ENCODE results near the gene TTLL10.

GRCh38 chr1:1178794-1179331 lies 5.2 kb downstream of the TTLL10 start:
- TF ChIP-seq POLR2A (IDR thresholded peaks at IDR 0.05): no peak
- no peak for TF ChIP-seq CTCF (IDR thresholded peaks at IDR 0.05)

Data from esophagus squamous epithelium (tissue), 4 donors.